Activated CD4-positive, alpha-beta T cell treated with anti-CD3 and anti-CD28 coated beads for 48 hours (primary cell): ENCODE data around the gene COL23A1.
"Not testable (repeated sequence)": the region's sequence is repeated elsewhere in the genome, so short reads cannot be mapped to it uniquely, and the experiment has no call there.

Experiments
- DNase-seq: peaks from one replicate; pipeline ENCODE4 v3.0.0-alpha.2; 2020

COL23A1 gene

DNA sequence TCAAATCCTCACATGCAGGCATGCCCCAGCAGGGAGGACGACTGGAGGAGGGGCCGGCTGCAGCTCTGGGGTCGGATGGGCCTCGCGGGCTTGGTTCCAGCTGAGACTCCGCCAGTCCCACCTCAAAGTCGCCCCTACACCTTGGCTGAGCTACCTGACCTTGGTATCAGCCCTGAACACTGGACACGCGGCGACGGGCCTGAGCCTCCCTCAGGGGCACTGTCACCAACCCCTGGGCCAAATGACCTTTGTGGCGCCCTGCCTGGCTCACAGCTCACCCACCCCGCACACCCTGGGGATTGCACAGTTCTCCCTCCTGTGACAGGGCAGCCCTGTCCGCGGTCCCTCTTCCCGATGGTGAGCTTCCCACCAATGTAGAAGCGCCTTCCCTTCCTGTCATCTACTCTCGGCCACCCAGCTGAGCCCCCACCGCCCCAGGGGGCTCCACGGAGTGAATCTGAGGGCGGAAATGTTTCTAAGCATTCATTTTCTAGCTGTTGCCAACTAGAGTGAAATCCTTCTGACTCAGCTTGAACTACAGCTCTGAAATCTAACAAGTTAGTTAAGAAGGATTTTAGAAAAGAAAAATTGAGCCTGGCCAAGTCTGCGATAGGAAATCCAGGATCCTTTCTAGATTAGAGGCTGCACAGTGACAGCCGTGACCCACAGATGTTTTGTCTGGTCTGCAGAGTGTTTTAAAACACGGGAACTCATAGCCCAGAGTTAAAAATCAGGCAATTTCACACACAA, 218.7 kb downstream of the COL23A1 start:
- DNase-seq, result no peak

DNA sequence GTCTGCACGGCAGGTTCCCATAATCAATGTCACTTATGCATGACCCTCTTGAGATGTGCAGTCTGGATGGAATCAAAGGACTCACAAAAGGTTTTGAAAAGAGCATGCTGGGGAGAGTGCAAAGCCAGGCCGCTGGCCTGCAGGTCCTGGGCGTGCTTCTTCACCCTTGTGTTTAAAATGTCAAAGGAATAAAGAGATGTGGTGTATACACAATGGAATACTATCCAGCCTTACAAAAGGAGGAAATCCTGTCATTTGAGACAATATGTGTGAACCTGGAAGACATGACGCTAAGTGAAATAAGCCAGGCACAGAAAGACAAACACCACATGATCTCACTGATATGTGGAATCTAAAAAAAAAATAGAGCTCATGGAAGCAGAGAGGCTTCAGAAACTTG, 220.1 kb downstream of the COL23A1 start:
- no peak for DNase-seq

- DNase-seq, result not testable (repeated sequence)
Observed at GRCh38 chr5:178369469-178369868, 220.7 kb downstream of the COL23A1 start.

DNA sequence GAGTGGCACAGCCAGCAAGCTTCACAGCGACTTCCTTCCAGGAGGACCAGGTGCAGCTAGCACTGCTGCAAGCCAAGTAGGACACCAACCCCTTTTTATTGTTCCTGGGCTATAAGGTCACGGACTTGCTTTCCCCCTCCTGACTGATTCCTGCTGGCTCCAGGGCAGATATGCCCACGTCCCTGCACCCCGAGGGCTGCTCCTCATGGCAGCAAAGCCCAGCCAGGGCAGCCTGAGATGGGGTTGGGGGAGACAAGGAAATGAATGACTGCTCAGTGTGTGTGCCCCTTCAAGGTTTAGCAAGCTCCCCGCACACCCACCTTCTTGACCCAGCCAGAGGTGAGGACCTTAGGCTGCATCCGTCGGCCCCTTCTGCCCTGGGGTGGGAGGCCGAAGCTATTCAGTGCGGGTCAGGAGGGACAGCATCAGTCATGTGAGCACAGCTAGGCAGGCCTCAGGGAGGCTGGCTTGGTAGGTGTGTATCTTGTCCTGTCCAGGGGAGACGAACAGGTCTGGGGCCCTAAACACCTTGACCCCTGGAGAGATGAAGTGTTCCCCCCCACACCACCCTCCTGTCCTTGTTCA, 221.4 kb downstream of the COL23A1 start:
- no peak for DNase-seq

- no peak for DNase-seq
Observed at GRCh38 chr5:178368274-178368673, 221.9 kb downstream of the COL23A1 start.

DNA sequence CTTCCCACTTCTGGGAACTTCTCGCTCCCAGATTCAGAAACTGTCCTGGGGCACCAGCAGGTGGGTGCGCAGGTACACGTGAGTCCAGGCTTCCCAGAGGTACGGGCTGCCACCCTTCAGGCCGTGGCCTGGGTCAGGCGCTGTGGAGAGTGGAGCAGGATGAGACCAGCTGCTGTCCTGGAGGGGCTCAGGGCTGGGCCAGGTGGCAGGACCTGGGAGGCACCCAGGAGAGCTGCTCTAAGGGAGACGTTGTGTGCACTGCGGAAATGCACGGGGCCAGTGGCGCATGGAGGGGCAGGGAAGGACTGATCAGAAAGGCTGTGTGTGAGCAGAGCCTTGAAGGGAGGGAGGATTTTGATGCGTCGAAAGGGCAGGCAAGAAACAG, 222.5 kb downstream of the COL23A1 start:
- DNase-seq, result no peak

DNA sequence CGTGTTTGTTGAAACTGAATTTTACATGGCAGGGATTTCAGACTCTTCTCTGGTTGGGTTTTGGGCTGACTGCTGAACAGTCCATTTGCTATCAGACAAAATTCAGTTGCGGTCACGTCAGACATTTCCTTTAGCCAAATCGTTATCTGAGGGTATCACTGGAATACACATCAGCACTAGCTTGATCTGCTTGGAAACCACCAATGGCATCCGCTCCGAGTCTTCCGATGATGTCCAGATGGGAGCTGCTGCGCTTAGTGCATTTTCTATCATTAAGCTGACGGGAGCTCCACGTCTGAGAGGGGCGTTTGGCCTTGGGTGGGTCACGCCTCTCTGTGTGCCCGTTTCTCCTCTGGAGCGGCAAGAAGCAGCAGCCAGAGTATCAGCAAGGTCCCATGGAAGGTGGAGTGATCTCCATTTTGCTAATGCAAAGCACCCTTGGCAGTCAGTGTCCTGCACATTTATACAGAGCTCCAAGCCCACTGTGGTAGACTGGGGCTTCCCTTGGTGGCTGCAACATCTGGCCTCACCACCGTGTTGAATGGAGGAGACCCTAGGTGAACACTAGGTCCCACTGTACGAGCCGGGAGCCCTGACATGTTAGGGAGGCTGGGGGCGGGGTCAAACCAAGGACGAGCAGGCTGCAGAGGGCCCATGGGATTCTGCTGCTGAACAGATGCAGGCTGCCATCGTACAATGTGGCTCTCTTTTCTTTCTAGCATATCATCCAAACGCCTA, 223.0 kb downstream of the COL23A1 start:
- no peak for DNase-seq

GRCh38 chr5:178365501-178366440, 224.4 kb downstream of the COL23A1 start:
- no peak for DNase-seq

GRCh38 chr5:178364326-178364675, 225.9 kb downstream of the COL23A1 start:
- no peak for DNase-seq

GRCh38 chr5:178363501-178364325, 226.5 kb downstream of the COL23A1 start:
- no peak for DNase-seq

DNA sequence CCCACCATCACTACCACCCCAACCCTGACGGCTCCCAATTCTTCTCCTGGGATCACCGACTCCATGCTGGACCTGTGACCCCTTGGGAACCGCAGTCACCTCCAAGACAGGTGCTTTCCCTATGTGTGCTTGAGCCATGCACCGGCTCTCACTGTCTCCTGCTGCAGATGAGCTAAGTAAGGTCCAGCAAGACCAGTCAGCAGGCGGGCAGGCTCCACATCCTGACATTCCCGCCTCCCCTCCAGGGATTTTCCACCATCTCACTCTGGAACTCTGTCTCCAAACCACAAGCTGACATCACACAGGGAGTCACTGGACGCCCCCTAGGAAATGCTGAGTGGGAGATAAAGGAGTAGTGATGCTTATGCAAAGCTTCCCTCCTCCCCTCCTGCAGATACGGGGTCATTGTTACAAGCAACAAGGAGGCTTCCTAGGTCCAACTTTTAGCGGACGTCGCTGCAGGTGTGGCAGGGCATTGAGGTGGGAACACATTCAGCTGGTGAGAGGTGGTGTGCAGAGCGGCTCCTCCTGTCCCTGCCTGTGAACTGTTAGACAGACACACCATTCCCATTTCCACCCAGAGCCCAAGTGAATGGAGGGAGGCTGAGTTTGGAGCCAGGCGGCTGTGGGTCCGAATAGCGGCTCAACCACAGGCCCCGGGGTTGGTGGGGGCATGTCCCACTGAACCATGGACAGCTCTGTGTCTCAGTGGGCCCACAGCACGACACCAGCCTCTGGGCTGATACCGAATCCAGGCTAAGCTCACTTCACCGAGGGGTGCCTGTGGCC, 228.3 kb downstream of the COL23A1 start:
- no peak for DNase-seq

DNA sequence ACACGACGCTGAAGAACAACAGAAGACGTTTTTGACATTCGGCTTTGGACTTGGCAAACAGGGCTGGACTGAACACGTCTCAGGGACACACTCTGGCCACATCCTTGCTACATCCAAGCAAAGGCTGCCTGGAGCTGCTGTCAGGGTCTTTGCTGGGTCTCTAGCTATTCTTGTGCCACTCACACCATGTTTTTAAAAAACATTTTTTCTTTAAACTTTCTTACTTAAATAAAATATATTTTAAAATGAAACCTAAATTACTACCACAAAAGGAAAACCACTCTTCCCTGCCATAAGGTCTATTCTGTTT, 229.3 kb downstream of the COL23A1 start:
- DNase-seq, result no peak

GRCh38 chr5:178360222-178360925, 229.8 kb downstream of the COL23A1 start:
- DNase-seq, result no peak

DNA sequence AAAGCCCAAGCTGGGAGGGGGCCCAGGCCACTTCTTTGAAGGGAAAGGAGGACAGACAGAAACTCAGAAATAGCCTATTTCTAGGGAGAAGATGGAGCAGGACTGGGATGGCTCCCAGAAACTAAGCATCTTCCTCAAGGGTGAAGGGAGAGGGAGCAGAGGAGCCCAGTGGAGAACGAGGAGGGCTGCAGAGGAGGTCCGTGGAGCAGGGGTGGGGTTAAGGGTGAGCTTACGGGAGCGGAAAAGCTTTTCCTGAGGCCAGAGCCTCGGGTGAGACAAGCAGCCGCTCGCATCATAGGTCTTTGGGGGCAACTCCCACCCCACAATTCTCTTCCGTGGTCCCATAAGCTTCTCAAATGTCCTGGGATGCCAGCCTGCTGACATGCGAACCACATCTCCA, 230.5 kb downstream of the COL23A1 start:
- DNase-seq, result no peak

GRCh38 chr5:178357678-178358077, 232.5 kb downstream of the COL23A1 start:
- no peak for DNase-seq

- no peak for DNase-seq
Observed at GRCh38 chr5:178357121-178357521, 233.1 kb downstream of the COL23A1 start.

DNA sequence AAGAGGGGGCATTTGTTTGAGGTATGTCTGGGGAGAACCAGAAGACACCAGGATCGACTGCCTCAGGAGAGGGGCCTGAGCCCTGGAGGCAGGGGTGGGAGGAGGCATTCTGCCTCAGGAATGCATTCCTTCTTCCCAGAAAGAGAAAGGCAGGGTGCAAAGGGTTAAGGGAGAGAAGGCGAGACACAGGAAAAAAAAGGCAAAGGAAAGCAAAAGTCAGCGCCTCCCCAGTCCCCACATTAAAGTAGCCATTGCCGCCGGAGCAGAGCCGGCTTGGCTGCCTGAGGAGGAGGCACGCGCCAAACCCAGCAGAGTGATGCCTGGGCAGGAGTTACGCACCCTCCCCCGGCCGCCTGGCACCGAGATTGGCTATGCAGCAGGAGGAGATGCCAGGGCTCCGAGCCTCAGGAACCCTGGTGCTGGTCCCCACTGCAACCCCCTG, 233.7 kb downstream of the COL23A1 start:
- DNase-seq, result no peak

GRCh38 chr5:178355671-178356070, 234.5 kb downstream of the COL23A1 start:
- DNase-seq, result no peak

- no peak for DNase-seq
Observed at GRCh38 chr5:178353461-178353860, 236.7 kb downstream of the COL23A1 start.

DNA sequence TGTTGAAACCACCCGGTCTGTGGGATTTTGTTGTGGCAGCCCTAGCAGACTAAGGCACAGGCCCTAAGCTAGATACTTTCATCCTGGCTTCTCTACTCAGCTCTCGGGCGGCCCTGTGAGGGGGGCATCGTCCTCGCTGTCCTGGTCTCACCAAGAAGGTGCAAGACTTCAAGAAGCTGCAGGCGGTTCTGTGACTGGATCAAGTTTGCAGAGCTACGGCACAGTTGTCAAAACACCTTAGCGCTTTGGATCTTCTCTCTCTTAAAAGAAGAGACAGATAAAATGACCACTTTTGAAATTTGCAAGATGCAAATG, 238.2 kb downstream of the COL23A1 start:
- DNase-seq, result no peak
